ENCODE data around the gene NDUFS8.

Gene NDUFS8

DNA sequence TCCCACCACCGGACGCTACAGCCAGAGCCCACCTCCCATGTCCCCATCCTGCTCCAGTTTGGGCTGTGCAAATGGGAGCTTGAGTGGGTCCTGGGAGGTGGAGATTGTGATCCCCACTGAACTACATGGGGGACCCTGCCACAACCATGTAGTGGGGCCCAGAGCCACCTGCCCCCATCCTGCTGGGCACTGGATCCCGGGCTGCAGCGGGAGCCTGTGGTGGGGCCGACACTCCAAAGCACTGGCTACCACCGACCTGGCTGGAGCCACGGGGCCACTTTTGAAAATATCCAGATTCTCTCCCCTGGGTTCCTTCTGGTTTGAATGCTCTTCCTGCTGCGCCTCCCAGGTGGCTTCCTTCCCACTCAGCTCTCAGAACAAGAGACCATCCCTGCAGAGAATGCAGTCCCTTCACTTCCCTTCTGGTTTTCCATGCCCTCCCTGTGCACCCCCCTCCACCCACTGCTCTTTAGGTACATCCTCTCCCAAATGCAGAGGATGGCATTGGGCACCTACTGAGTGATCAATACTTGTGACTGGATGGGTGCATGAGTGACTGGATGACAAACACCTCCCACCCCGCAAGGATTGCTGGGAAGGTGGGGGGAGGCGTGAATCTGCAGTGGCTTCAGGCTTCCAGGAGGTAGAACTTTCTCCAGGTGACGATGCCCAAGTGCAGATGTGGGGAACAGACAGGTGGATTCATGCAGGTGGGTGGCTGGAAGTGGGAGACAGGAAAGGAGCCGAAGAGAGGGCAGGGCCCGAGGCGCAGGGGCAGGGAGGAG lies 25.7 kb upstream of the NDUFS8 start:
- H3K79me2 ChIP-seq (ENCODE audit: control insufficient read depth, low read length) = peaks cover 13% of the 10 kb centered on the region
- H4K20me1 ChIP-seq (ENCODE audit: control insufficient read depth, insufficient read depth, low read depth, low read length) = no peaks in the 10 kb centered on the region
- peak overlapping the region; percentile 96 for H3K4me2 ChIP-seq (ENCODE audit: low read length)
- no peaks in the 10 kb centered on the region for H3K9me2 ChIP-seq (replicated peaks; ENCODE audit: control insufficient read depth, low read length)
- no peaks in the 10 kb centered on the region for H3K9me3 ChIP-seq (ENCODE audit: control insufficient read depth, insufficient read depth, low read length)
- H3K27me3 ChIP-seq (ENCODE audit: control insufficient read depth, low read length) = no peaks in the 10 kb centered on the region
- H3K36me3 ChIP-seq (ENCODE audit: control insufficient read depth, low read length) = peaks cover 24% of the 10 kb centered on the region
- H3K4me1 ChIP-seq (ENCODE audit: control insufficient read depth, low read length) = peaks cover 47% of the 10 kb centered on the region
- peak overlapping the region; percentile 86 for H3K4me3 ChIP-seq (ENCODE audit: low read length)
- peak overlapping the region; percentile 91 for H3K27ac ChIP-seq (ENCODE audit: low read depth, low read length)
- TF ChIP-seq, protein P1, sequence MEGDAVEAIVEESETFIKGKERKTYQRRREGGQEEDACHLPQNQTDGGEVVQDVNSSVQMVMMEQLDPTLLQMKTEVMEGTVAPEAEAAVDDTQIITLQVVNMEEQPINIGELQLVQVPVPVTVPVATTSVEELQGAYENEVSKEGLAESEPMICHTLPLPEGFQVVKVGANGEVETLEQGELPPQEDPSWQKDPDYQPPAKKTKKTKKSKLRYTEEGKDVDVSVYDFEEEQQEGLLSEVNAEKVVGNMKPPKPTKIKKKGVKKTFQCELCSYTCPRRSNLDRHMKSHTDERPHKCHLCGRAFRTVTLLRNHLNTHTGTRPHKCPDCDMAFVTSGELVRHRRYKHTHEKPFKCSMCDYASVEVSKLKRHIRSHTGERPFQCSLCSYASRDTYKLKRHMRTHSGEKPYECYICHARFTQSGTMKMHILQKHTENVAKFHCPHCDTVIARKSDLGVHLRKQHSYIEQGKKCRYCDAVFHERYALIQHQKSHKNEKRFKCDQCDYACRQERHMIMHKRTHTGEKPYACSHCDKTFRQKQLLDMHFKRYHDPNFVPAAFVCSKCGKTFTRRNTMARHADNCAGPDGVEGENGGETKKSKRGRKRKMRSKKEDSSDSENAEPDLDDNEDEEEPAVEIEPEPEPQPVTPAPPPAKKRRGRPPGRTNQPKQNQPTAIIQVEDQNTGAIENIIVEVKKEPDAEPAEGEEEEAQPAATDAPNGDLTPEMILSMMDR (IDR thresholded peaks at IDR 0.05; ENCODE audit: low read depth, low read length, poor library complexity, severe bottlenecking) = no peak
- TF ChIP-seq EZH2phosphoT487 (IDR thresholded peaks at IDR 0.05; ENCODE audit: borderline replicate concordance, low read length) = no peak
- peaks cover 11% of the 10 kb centered on the region for H3F3A ChIP-seq (ENCODE audit: control insufficient read depth, insufficient read depth)

DNA sequence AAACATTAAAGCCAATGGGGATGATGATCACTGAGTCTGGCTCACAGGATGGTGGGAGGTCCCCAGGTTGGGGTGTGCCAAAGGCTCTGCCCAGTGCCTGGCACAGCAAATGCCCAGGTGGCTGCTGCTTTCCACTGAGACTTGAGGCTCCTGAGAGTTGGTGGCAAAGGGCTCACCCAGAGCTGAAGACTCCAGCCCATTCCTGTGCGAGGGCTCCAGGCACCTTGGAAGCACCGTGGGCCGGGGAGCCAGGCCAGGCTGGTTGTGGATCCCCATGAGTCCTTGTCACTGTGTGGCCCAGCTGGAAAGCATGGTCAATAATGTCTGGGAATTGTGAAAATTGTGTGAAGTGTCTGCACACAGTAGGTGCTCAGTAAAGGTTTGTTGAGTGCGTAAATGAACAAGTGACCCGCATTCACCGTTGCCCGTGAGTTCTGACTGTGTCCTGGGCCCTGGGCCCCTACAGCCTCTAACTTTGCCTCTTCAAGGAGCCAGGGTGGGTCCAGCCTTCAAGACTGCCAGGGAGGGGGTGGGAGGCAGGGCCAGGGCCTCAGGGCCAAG lies 23.8 kb upstream of the NDUFS8 start:
- H3F3A ChIP-seq (ENCODE audit: control insufficient read depth, insufficient read depth) = peaks cover 11% of the 10 kb centered on the region
- peaks cover 12% of the 10 kb centered on the region for H3K36me3 ChIP-seq (ENCODE audit: control insufficient read depth, low read length)
- H3K79me2 ChIP-seq (ENCODE audit: control insufficient read depth, low read length) = peaks cover 13% of the 10 kb centered on the region
- no peaks in the 10 kb centered on the region for H3K9me2 ChIP-seq (replicated peaks; ENCODE audit: control insufficient read depth, low read length)
- no peaks in the 10 kb centered on the region for H4K20me1 ChIP-seq (ENCODE audit: control insufficient read depth, insufficient read depth, low read depth, low read length)
- H3K27me3 ChIP-seq (ENCODE audit: control insufficient read depth, low read length) = no peaks in the 10 kb centered on the region
- no peak overlapping the region for H3K27ac ChIP-seq (ENCODE audit: low read depth, low read length)
- H3K9me3 ChIP-seq (ENCODE audit: control insufficient read depth, insufficient read depth, low read length) = no peaks in the 10 kb centered on the region
- H3K4me3 ChIP-seq (ENCODE audit: low read length) = no peak overlapping the region
- H3K4me1 ChIP-seq (ENCODE audit: control insufficient read depth, low read length) = peaks cover 52% of the 10 kb centered on the region
- no peak overlapping the region for H3K4me2 ChIP-seq (ENCODE audit: low read length)
- TF ChIP-seq EZH2phosphoT487 (IDR thresholded peaks at IDR 0.05; ENCODE audit: borderline replicate concordance, low read length) = no peak
- TF ChIP-seq, protein P1 (IDR thresholded peaks at IDR 0.05; ENCODE audit: low read depth, low read length, poor library complexity, severe bottlenecking) = no peak

DNA sequence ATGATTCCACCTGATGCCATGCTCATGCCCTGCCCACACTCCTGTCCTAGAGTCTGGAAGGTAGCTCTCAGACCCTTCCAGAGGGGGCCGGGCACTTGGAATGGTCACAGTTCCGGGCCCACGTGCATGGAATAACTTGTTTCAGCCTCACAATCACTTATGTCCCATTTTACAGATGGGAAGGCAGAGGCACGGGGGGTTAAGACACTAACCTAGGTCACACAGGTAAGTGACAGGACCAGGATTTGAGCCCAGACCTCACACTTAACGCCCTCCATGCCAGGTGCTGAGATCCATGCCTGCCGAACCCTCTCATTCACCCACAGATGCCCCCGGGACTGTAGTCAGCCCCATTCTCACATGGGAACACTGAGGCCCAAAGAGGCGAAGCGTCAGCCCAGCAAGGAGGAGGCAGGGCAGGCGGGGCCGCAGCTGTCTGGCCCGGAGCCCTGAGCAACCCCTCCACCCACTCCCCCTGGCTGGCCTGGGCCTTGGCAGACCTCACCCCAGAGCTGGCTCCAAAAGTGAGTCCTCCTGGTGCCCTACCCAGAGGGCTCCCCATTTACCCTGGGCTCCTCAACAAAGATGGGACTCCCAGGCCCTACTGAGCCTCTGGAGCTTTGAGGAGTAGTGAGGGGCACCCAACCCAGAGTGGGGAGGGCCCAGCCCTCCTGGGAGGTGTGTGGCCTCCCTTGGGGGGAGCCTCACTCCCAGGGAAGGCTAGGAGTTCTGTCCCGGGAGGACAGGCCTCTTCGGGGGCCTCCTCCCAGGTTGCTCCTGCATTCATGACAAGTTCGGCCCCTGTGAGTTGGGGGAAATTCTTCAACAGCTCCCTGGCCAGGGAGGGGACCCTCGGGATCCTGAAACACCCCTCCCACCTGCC lies 22.7 kb upstream of the NDUFS8 start:
- Histone ChIP-seq H3K79me2 (ENCODE audit: control insufficient read depth, low read length) (peaks cover 4% of the 10 kb centered on the region), H3K4me1 (ENCODE audit: control insufficient read depth, low read length) (peaks cover 41% of the 10 kb centered on the region), H3K4me2 (ENCODE audit: low read length) (peak overlapping the region; percentile 64), H3K9me3 (ENCODE audit: control insufficient read depth, insufficient read depth, low read length) (no peaks in the 10 kb centered on the region), H3K9me2 (replicated peaks; ENCODE audit: control insufficient read depth, low read length) (no peaks in the 10 kb centered on the region), H3K4me3 (ENCODE audit: low read length) (peak overlapping the region; percentile 29), H3K36me3 (ENCODE audit: control insufficient read depth, low read length) (peaks cover 2% of the 10 kb centered on the region; the same call in 1 of the 2 replicates), H3K27ac (ENCODE audit: low read depth, low read length) (peak overlapping the region; percentile 31; the same call in 1 of the 2 replicates), H4K20me1 (ENCODE audit: control insufficient read depth, insufficient read depth, low read depth, low read length) (no peaks in the 10 kb centered on the region), H3K27me3 (ENCODE audit: control insufficient read depth, low read length) (no peaks in the 10 kb centered on the region), H3F3A (ENCODE audit: control insufficient read depth, insufficient read depth) (peaks cover 8% of the 10 kb centered on the region)
- no peak for TF ChIP-seq EZH2phosphoT487 (IDR thresholded peaks at IDR 0.05; ENCODE audit: borderline replicate concordance, low read length)
- TF ChIP-seq, protein P1 (IDR thresholded peaks at IDR 0.05; ENCODE audit: low read depth, low read length, poor library complexity, severe bottlenecking) = no peak

Measured in DOHH2 (cell line).